Activated T-cell treated with anti-CD3 and anti-CD28 coated beads, Interleukin-2, amount 50 U/mL, for 24 hours (primary cell): Measurements from ENCODE around the gene TMCC3.
"Not testable (repeated sequence)": the region's sequence is repeated elsewhere in the genome, so short reads cannot be mapped to it uniquely, and the experiment has no call there.

Experiments used
- DNase-seq: peaks from one replicate; pipeline ENCODE4 v3.0.0-alpha.2; 2020
- H3K27ac Mint-ChIP-seq: 2 replicates; pipeline ENCODE4 v1.8.0; 2020; ENCODE audit warnings: mild to moderate bottlenecking, mixed read lengths
- H3K27me3 Mint-ChIP-seq: 2 replicates; pipeline ENCODE4 v1.8.0; 2020; ENCODE audit warnings: mixed read lengths
- H3K36me3 Mint-ChIP-seq: 2 replicates; pipeline ENCODE4 v1.8.0; 2020; ENCODE audit warnings: low read depth, mixed read lengths
- H3K4me1 Mint-ChIP-seq: 2 replicates; pipeline ENCODE4 v1.8.0; 2020; ENCODE audit warnings: low read depth, mixed read lengths
- H3K4me3 Mint-ChIP-seq: 2 replicates; pipeline ENCODE4 v1.8.0; 2020; ENCODE audit warnings: mild to moderate bottlenecking, moderate library complexity, mixed read lengths
- H3K9me3 Mint-ChIP-seq: 2 replicates; pipeline ENCODE4 v1.8.0; 2020; ENCODE audit warnings: mixed read lengths

TMCC3 gene

DNA sequence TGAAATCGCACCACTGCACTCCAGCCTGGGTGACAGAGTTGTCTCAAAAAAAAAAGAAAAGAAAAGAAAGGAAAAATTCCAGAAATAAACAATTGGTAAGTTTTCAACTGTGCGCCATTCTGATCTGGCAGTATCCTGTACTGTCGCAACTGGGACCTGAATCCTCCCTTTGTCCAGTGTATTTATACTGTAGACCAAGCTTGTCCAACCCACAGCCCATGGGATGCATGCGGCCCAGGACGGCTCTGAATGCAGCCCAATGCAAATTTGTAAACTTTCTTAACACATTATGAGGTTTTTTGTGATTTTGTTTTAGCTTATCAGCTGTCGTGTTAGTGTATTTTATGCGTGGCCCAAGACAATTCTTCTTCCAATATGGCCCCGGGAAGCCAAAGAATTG, 84.7 kb downstream of the TMCC3 start:
- DNase-seq = no peak
- H3K9me3 Mint-ChIP-seq = no peaks in the 10 kb centered on the region
- no peak overlapping the region for H3K4me3 Mint-ChIP-seq
- peaks cover 26% of the 10 kb centered on the region for H3K27me3 Mint-ChIP-seq
- H3K4me1 Mint-ChIP-seq = peaks cover 13% of the 10 kb centered on the region
- H3K36me3 Mint-ChIP-seq = no peaks in the 10 kb centered on the region
- H3K27ac Mint-ChIP-seq = no peak overlapping the region

DNA sequence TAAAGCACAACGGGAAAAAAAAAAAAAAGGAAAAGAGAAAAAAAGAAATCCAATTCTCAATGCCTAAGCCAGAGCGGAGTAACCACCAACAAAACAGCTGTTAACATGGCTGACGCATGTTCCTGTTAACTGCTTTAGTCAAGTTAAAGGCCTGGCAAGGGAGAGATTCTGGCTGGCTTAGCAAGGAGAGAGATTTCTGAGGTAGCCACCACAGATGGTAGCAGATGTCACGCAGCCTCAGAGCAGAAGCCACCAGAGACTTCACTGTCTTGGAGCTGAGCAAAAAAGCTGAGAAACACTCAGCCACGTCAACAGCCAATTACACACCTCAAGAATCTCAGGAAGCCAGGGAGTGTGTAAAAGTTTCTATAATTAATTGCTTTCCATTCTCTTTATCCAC, 87.1 kb downstream of the TMCC3 start:
- no peaks in the 10 kb centered on the region for H3K9me3 Mint-ChIP-seq
- H3K27ac Mint-ChIP-seq = no peak overlapping the region
- H3K4me1 Mint-ChIP-seq = peaks cover 13% of the 10 kb centered on the region
- H3K4me3 Mint-ChIP-seq = no peak overlapping the region
- H3K27me3 Mint-ChIP-seq = peaks cover 24% of the 10 kb centered on the region
- DNase-seq = no peak
- H3K36me3 Mint-ChIP-seq = no peaks in the 10 kb centered on the region

DNA sequence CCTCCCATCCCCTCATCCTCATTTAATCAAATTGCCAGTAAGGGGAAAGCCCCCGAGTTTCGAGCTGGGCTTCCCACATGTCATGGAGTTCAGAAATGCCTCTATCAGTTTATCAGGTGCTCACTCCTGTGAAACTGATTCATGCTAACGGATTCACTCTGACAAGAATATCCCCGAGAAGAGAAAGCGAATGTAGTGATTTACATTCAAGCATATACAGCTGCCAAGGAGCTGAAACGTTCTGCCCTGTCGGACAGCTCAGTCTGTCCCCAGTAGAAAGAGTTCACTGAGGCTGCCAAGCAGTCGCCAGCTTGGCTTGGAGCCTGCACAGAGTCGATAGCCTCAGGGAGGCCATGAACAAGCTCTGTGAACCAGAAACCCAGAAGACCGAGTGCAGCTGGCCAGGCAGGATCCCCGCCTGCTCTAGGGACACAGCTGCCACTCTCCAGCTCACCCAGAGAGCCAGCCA, 88.4 kb downstream of the TMCC3 start:
- H3K36me3 Mint-ChIP-seq = no peaks in the 10 kb centered on the region
- H3K4me3 Mint-ChIP-seq = no peak overlapping the region
- no peak for DNase-seq
- H3K9me3 Mint-ChIP-seq = no peaks in the 10 kb centered on the region
- H3K27ac Mint-ChIP-seq = no peak overlapping the region
- peaks cover 10% of the 10 kb centered on the region for H3K4me1 Mint-ChIP-seq
- H3K27me3 Mint-ChIP-seq = peaks cover 29% of the 10 kb centered on the region

GRCh38 chr12:94560431-94561221, 89.7 kb downstream of the TMCC3 start:
- no peak overlapping the region for H3K4me3 Mint-ChIP-seq
- peaks cover 10% of the 10 kb centered on the region for H3K4me1 Mint-ChIP-seq
- peaks cover 25% of the 10 kb centered on the region for H3K27me3 Mint-ChIP-seq
- no peak for DNase-seq
- no peaks in the 10 kb centered on the region for H3K36me3 Mint-ChIP-seq
- H3K27ac Mint-ChIP-seq = no peak overlapping the region
- no peaks in the 10 kb centered on the region for H3K9me3 Mint-ChIP-seq

DNA sequence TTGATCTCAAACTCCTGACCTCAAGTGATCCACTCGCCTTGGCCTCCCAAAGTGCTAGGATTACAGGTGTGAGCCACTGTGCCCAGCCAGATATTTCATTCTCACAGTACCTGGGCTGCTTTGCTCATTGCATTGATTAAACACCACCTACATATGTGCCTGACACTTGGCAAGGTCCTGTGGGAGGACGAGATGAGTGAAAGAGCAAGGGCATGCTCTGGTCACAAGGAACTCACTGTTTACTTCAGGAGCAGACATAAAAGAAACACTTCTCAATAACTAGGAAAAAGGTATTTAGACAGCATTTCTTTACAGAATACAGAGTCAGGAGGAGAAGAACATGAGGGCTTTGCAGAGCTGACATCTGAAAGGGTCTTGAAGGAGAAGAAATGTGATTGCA, 91.7 kb downstream of the TMCC3 start:
- no peak overlapping the region for H3K27ac Mint-ChIP-seq
- H3K4me1 Mint-ChIP-seq = peaks cover 10% of the 10 kb centered on the region
- no peaks in the 10 kb centered on the region for H3K9me3 Mint-ChIP-seq

GRCh38 chr12:94557746-94558295, 92.5 kb downstream of the TMCC3 start:
- Mint-ChIP-seq H3K27ac (no peak overlapping the region), H3K36me3 (no peaks in the 10 kb centered on the region), H3K9me3 (no peaks in the 10 kb centered on the region), H3K27me3 (peaks cover 21% of the 10 kb centered on the region), H3K4me1 (peaks cover 10% of the 10 kb centered on the region), H3K4me3 (no peak overlapping the region)
- DNase-seq = no peak

More for the DNA sequence above, 91.7 kb downstream of the TMCC3 start:
- DNase-seq = no peak
- Mint-ChIP-seq H3K36me3 (no peaks in the 10 kb centered on the region), H3K27me3 (peaks cover 21% of the 10 kb centered on the region), H3K4me3 (no peak overlapping the region)

- Mint-ChIP-seq H3K27ac (no peak overlapping the region), H3K4me1 (peaks cover 1% of the 10 kb centered on the region), H3K4me3 (no peak overlapping the region), H3K36me3 (no peaks in the 10 kb centered on the region), H3K9me3 (peaks cover 5% of the 10 kb centered on the region), H3K27me3 (peaks cover 21% of the 10 kb centered on the region)
- DNase-seq = no peak
Observed at GRCh38 chr12:94555687-94556086, 94.7 kb downstream of the TMCC3 start.

DNA sequence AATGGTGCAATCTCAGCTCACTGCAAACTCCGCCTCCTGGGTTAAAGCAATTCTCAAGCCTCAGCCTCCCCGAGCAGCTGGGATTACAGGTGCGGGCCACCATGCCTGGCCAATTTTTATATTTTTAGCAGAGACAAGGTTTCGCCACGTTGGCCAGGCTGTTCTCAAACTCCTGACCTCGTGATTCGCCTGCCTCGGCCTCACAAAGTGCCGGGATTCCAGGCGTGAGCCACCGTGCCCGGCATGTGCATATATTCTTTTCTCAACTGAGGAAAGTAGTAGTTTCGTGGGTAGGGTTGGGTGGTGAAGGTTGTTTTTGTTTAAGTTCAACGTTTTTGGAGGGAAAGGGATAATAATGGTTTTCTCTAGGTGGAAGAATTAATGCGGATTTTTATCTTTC, 96.5 kb downstream of the TMCC3 start:
- H3K36me3 Mint-ChIP-seq = no peaks in the 10 kb centered on the region

GRCh38 chr12:94553130-94553519, 97.2 kb downstream of the TMCC3 start:
- Mint-ChIP-seq H3K27me3 (peaks cover 10% of the 10 kb centered on the region), H3K36me3 (no peaks in the 10 kb centered on the region), H3K9me3 (peaks cover 13% of the 10 kb centered on the region), H3K4me3 (no peak overlapping the region), H3K4me1 (no peaks in the 10 kb centered on the region), H3K27ac (no peak overlapping the region)
- no peak for DNase-seq

More for the DNA sequence above, 96.5 kb downstream of the TMCC3 start:
- no peak for DNase-seq
- H3K27ac Mint-ChIP-seq = no peak overlapping the region
- peaks cover 14% of the 10 kb centered on the region for H3K27me3 Mint-ChIP-seq
- no peaks in the 10 kb centered on the region for H3K4me1 Mint-ChIP-seq
- H3K4me3 Mint-ChIP-seq = no peak overlapping the region
- peaks cover 6% of the 10 kb centered on the region for H3K9me3 Mint-ChIP-seq

DNA sequence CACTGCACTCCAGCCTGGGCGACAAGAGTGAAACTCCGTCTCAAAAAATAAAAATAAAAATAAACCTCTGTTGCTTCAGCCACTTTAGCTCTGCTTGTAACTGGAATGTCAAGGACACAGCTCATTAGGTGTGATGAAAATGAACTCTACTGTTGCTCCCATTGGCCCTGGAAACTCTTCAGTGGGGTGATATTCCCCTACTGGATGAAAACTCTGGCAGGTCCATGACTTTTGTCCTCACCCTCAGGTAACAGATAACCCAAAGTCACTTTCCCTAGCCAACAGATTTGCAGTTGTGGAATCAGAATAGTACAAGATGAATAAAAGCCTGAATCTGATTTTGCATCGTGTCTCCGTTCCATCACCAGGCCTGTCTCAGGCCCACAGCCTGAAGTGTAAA, 98.5 kb downstream of the TMCC3 start:
- Mint-ChIP-seq H3K9me3 (peaks cover 25% of the 10 kb centered on the region), H3K4me3 (no peak overlapping the region), H3K27ac (no peak overlapping the region), H3K4me1 (no peaks in the 10 kb centered on the region), H3K27me3 (peaks cover 5% of the 10 kb centered on the region), H3K36me3 (peaks cover 3% of the 10 kb centered on the region)
- DNase-seq = no peak

- H3K4me3 Mint-ChIP-seq = no peak overlapping the region
- no peak overlapping the region for H3K27ac Mint-ChIP-seq
- DNase-seq = no peak
- no peaks in the 10 kb centered on the region for H3K4me1 Mint-ChIP-seq
- peaks cover 32% of the 10 kb centered on the region for H3K9me3 Mint-ChIP-seq
- peaks cover 3% of the 10 kb centered on the region for H3K36me3 Mint-ChIP-seq
- H3K27me3 Mint-ChIP-seq = peaks cover 5% of the 10 kb centered on the region
Observed at GRCh38 chr12:94550964-94551363, 99.4 kb downstream of the TMCC3 start.

DNA sequence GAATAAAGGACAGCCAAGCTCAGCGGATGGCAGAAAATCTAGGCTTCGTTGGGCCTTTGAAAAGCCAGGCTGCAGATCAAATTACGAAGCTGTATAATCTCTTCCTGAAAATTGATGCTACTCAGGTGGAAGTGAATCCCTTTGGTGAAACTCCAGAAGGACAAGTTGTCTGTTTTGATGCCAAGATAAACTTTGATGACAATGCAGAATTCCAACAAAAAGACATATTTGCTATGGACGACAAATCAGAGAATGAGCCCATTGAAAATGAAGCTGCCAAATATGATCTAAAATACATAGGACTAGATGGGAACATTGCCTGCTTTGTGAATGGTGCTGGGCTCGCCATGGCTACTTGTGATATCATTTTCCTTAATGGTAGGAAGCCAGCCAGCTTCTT, 101.5 kb downstream of the TMCC3 start:
- DNase-seq, H3K36me3 Mint-ChIP-seq, H3K4me1 Mint-ChIP-seq, H3K4me3 Mint-ChIP-seq, H3K27ac Mint-ChIP-seq, H3K27me3 Mint-ChIP-seq: not testable (repeated sequence)
- peaks cover 39% of the 10 kb centered on the region for H3K9me3 Mint-ChIP-seq

DNA sequence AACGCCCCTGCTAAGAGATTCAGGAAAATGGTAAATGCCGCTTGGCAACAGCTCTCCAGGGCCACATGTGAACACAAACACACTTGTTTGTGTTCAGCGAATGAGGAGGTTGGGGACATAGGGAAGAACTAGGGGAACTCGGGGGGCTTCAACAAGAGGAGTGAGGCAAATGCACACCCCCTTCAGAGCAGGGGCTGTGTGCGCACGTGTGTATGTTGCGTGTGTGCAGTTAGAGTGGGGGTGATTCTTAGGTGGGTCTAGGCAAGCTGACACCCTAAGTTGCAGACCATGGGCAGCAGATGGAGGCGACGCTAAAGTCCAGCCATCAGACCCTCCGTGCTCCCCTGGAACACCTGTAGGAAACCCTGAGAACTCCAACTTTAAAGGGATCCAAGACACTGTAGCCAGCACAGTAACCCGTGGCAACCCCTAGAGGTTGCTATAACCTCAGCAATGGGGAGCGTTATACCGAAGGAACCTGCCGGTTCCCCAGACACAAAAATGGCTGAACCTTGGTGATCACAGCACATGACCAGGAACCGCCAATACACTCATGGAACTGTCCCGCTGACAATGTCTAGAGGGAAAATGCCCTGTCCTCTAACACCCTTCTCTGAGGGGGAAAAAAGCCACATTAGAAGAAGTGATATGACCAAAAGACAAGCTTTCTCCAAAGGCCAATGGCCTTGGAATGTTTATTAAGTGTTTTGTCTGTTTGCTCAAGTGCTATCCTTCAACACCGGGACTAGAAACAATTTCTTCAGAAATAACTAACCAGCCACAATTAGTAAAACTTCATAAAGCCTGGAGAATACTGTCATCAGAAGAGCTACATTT, 104.2 kb downstream of the TMCC3 start:
- Mint-ChIP-seq H3K27me3 (peaks cover 2% of the 10 kb centered on the region), H3K27ac (no peak overlapping the region), H3K4me3 (no peak overlapping the region)

DNA sequence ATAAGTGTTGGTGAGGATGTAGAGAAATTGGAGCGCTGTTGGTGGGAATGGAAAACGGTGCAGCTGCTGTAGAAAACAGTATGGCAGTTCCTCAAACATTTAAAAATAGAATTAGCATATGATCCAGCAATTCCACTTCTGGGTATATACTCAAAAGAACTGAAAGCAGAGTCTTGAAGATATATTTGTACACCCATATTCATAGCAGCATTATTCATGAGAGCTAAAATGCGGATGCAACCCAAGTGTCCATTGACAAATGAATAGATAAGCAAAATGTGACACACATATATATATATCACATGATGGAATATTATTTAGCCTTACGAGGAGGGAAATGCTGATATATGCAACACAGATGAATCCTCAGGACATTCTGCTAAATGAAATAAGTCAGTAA, 106.0 kb downstream of the TMCC3 start:
- Mint-ChIP-seq H3K4me3 (no peak overlapping the region), H3K27me3 (peaks cover 2% of the 10 kb centered on the region), H3K36me3 (peaks cover 5% of the 10 kb centered on the region), H3K4me1 (no peaks in the 10 kb centered on the region), H3K9me3 (peaks cover 33% of the 10 kb centered on the region), H3K27ac (no peak overlapping the region)
- DNase-seq = no peak

More for the DNA sequence above, 104.2 kb downstream of the TMCC3 start:
- Mint-ChIP-seq H3K9me3 (peaks cover 38% of the 10 kb centered on the region), H3K4me1 (no peaks in the 10 kb centered on the region), H3K36me3 (peaks cover 5% of the 10 kb centered on the region)
- DNase-seq = no peak

DNA sequence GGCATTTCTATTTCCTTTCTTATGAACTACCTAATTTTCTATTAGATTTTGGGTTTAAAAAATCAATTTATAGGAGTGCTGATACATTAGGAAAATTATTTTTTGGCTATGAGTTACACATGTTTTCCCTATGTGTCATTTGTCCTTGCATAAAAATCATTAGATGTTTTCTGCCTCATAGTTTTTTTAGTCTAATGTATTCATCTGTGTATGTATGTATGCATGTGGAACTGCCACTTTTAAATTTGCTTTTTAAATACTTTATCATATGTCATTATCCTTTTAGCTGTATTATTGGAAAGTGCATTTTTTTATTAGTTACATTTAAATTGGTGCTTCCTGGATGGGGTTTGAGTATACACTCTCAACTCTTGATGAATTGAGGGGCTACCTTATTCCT, 112.0 kb downstream of the TMCC3 start:
- DNase-seq = no peak
- H3K4me3 Mint-ChIP-seq = no peak overlapping the region
- no peaks in the 10 kb centered on the region for H3K4me1 Mint-ChIP-seq
- H3K27ac Mint-ChIP-seq = no peak overlapping the region
- no peaks in the 10 kb centered on the region for H3K27me3 Mint-ChIP-seq
- no peaks in the 10 kb centered on the region for H3K36me3 Mint-ChIP-seq
- no peaks in the 10 kb centered on the region for H3K9me3 Mint-ChIP-seq
